Measurements from ENCODE around the gene CCDC9. TPM values are rescaled to one million over a fixed set of nuclear protein-coding genes. Genes with fewer than 3 reads are reported as not detected.

The CCDC9 gene
- 11.0 and 11.2 TPM in 2 replicates for total RNA-seq

GRCh38 chr19:47255879-47256692 is at the start of gene CCDC9:
Gene CCDC9 (plus strand): TSS chr19:47256525. CDS start chr19:47258401, 1,876 bp downstream.

GRCh38 chr19:47230921-47231214 is 25.5 kb upstream of the CCDC9 start, which contains the start of gene BBC3:
Gene BBC3 (minus strand): TSS chr19:47231199. CDS start chr19:47228431, 2,768 bp downstream.

GRCh38 chr19:47274071-47274890 is 18.0 kb downstream of the CCDC9 start, which contains the start of gene INAFM1:
Gene INAFM1 (plus strand): TSS chr19:47274885. CDS start chr19:47274920, 35 bp downstream.

GRCh38 chr19:47309608-47310007 is 53.3 kb downstream of the CCDC9 start, which contains the start of gene C5AR1:
Gene C5AR1 (plus strand): TSS chr19:47309861. CDS start chr19:47309896, 35 bp downstream.

Other genes with a start within 250 kb of the CCDC9 start
- 0.12 and 0.13 TPM in 2 replicates for gene NPAS1, start 236.7 kb upstream of the CCDC9 start, total RNA-seq
- gene TMEM160, start 207.9 kb upstream of the CCDC9 start, total RNA-seq = 25.4 and 25.8 TPM in 2 replicates
- 13.1 and 13.8 TPM in 2 replicates for gene ZC3H4, start 142.7 kb upstream of the CCDC9 start, total RNA-seq
- 155 and 177 TPM in 2 replicates for gene SAE1, start 125.7 kb upstream of the CCDC9 start, total RNA-seq
- 6.3 and 8.5 TPM in 2 replicates for gene BBC3, start 25.3 kb upstream of the CCDC9 start, total RNA-seq
- 1.5 and 1.7 TPM in 2 replicates for gene INAFM1, start 18.4 kb downstream of the CCDC9 start, total RNA-seq
- gene C5AR1, start 53.3 kb downstream of the CCDC9 start, total RNA-seq = under 0.01 and 0.62 TPM in 2 replicates
- 0.53 and 1.1 TPM in 2 replicates for gene C5AR2, start 75.7 kb downstream of the CCDC9 start, total RNA-seq
- gene DHX34, start 92.8 kb downstream of the CCDC9 start, total RNA-seq = 5.4 and 7.0 TPM in 2 replicates
- gene MEIS3, start 163.0 kb downstream of the CCDC9 start, total RNA-seq = 3.8 and 11.0 TPM in 2 replicates
- gene SLC8A2, start 215.4 kb downstream of the CCDC9 start, total RNA-seq = 0.12 TPM in 1 of 2 replicates, not detected in the other
- gene KPTN, start 227.7 kb downstream of the CCDC9 start, total RNA-seq = 4.2 and 4.8 TPM in 2 replicates